ENCODE measurements around the gene CEP70.

The CEP70 gene

GRCh38 chr3:138594150-138594934 is at the start of gene CEP70:
Gene CEP70, minus strand, starts transcription at chr3:138594260. Its CDS starts 21,333 bp downstream, at chr3:138572927.
- Histone ChIP-seq H3K27ac (peak within 1 kb of the TSS; percentile 87), H3K36me3 (replicated peaks) (no peaks in the 10 kb centered on the region), H3K27me3 (replicated peaks) (no peaks in the 10 kb centered on the region), H3K4me3 (ENCODE audit: low read depth, low read length) (peak within 1 kb of the TSS; percentile 89)
- TF ChIP-seq CTCF (IDR thresholded peaks at IDR 0.05; ENCODE audit: low read depth, low read length, missing control alignments), result peak; percentile 80
- DNase-seq, result peak; percentile 87
- in situ Hi-C loops (cut with HindIII; ENCODE audit: low pct_ligation_motif_present, low sequenced_read_pairs), result no loop called here

GRCh38 chr3:138642927-138643253 is 48.8 kb upstream of the CEP70 start:
- Histone ChIP-seq H3K4me3 (ENCODE audit: low read depth, low read length) (no peak overlapping the region), H3K27me3 (replicated peaks) (no peaks in the 10 kb centered on the region), H3K27ac (no peak overlapping the region), H3K36me3 (replicated peaks) (no peaks in the 10 kb centered on the region)
- in situ Hi-C loops (cut with HindIII; ENCODE audit: low pct_ligation_motif_present, low sequenced_read_pairs), result no loop called here
- TF ChIP-seq CTCF (IDR thresholded peaks at IDR 0.05; ENCODE audit: low read depth, low read length, missing control alignments), result no peak
- DNase-seq, result no peak

- no peak overlapping the region for H3K4me3 ChIP-seq (ENCODE audit: low read depth, low read length)
- H3K27ac ChIP-seq, result no peak overlapping the region
- no peaks in the 10 kb centered on the region for H3K27me3 ChIP-seq (replicated peaks)
- no peak for DNase-seq
- no peaks in the 10 kb centered on the region for H3K36me3 ChIP-seq (replicated peaks)
- TF ChIP-seq CTCF (IDR thresholded peaks at IDR 0.05; ENCODE audit: low read depth, low read length, missing control alignments), result no peak
- in situ Hi-C loops (cut with HindIII; ENCODE audit: low pct_ligation_motif_present, low sequenced_read_pairs), result no loop called here
Observed at GRCh38 chr3:138642226-138642926, 48.3 kb upstream of the CEP70 start.

GRCh38 chr3:138640537-138640936 is 46.5 kb upstream of the CEP70 start:
- Histone ChIP-seq H3K36me3 (replicated peaks) (no peaks in the 10 kb centered on the region), H3K4me3 (ENCODE audit: low read depth, low read length) (no peak overlapping the region), H3K27me3 (replicated peaks) (no peaks in the 10 kb centered on the region), H3K27ac (no peak overlapping the region)
- in situ Hi-C loops (cut with HindIII; ENCODE audit: low pct_ligation_motif_present, low sequenced_read_pairs), result no loop called here
- TF ChIP-seq CTCF (IDR thresholded peaks at IDR 0.05; ENCODE audit: low read depth, low read length, missing control alignments), result no peak
- no peak for DNase-seq

- H3K4me3 ChIP-seq (ENCODE audit: low read depth, low read length), result no peak overlapping the region
- no peaks in the 10 kb centered on the region for H3K36me3 ChIP-seq (replicated peaks)
- DNase-seq, result no peak
- H3K27me3 ChIP-seq (replicated peaks), result no peaks in the 10 kb centered on the region
- no peak overlapping the region for H3K27ac ChIP-seq
- no peak for TF ChIP-seq CTCF (IDR thresholded peaks at IDR 0.05; ENCODE audit: low read depth, low read length, missing control alignments)
- in situ Hi-C loops (cut with HindIII; ENCODE audit: low pct_ligation_motif_present, low sequenced_read_pairs), result no loop called here
Observed at GRCh38 chr3:138638641-138639040, 44.6 kb upstream of the CEP70 start.

Data from brain microvascular endothelial cell (primary cell).